Ovary (tissue), 3 donors: ENCODE measurements around the gene LYPLAL1.

Experiments
- CTCF ChIP-seq, 3 donors: fragments of 450-650 bp in 2 of 3; fragments of 200-600 bp in 1 of 3; IDR thresholded peaks; one replicate each; pipeline versions ENCODE4 v1.5.1 to v1.8.0; 2016 to 2022; ENCODE audit warnings: antibody characterized with exemption in 3 of 3, mild to moderate bottlenecking in 1 of 3
- POLR2A ChIP-seq: fragments of 450-650 bp; IDR thresholded peaks from one replicate; pipeline ENCODE4 v1.6.1; 2017; ENCODE audit warnings: antibody characterized with exemption, mild to moderate bottlenecking, moderate library complexity
- donor health status: DM: no; HTN: no; CAD: no.

DNA sequence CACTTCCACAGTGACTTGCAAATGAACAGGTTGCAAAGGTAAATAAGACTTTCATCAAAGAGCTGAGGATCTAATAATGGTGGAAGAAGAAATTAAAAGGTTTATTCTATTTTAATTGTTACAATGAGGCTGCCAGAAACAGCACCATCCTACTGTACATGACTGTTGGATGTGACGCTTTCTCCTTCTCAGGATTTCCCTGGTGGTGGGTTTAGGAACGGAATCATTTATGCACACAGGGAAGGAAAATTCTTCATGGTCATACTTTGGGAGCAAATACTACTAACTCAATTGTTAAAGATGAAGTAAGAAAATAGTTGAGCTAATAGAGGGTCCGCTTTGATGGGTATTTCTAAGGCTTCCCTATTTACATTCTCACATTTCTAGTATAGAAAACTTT is 22.2 kb upstream of the LYPLAL1 start:
- no peak for TF ChIP-seq POLR2A
- no peak for TF ChIP-seq CTCF (IDR thresholded peaks at IDR 0.05)
